Measurements from ENCODE around the gene SCARB1. TPM values are rescaled to one million over a fixed set of nuclear protein-coding genes. Genes with fewer than 3 reads are reported as not detected.

Gene SCARB1
- total RNA-seq, 1 experiment from 2014 or later: 27.3 TPM

DNA sequence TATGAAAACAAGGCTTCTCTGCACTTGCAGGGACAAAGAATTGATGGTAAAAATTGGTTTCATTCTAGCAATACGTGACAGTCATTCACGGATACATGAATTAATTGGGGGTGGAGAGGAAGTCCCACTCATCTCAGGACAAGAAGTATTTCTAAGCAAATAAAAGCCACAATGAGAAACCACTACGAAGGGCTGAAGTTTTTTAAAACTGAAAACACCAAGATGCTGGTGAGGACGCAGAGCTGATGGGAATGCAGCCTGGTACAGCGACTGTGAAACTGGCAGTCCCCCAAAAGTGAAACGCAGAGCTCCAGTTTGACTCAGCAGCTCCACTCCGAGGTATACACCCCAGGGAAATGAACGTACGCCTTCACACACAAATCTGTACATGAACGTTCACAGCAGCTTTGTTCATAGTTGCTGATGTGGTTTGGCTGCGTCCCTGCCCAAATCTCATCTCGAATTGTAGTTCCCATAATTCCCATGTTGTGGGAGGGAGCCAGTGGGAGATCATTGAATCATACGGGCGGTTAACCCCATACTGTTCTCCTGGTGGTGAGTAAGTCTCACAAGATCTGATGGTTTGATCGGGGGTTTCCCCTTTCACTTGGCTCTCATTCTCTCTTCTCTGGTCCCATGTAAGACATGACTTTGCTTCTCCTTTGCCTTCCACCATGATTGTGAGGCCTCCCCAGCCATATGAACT, 89.0 kb downstream of the SCARB1 start:
- DNase-seq (ENCODE audit: low spot score): peak; percentile 92

DNA sequence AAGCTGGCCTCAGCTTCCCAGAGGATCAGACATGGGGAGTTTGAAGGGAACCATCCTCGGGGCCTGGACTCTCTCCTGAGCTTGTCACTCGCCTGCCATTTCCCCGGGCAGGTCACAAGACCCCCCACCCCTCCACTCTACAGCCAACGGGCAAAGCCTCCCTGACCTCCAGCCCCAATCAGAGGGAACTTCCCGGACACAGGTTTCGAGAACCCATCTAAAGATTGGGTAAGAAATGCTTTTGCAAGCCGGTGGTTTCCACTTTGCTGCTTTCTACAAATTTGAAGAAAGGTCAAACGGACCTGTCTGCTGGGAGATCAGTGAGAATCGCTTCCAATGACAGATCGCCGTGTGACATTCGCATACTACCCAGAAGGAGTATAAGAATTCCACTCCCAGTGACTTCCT, 89.6 kb downstream of the SCARB1 start:
- DNase-seq (ENCODE audit: low spot score): no peak

DNA sequence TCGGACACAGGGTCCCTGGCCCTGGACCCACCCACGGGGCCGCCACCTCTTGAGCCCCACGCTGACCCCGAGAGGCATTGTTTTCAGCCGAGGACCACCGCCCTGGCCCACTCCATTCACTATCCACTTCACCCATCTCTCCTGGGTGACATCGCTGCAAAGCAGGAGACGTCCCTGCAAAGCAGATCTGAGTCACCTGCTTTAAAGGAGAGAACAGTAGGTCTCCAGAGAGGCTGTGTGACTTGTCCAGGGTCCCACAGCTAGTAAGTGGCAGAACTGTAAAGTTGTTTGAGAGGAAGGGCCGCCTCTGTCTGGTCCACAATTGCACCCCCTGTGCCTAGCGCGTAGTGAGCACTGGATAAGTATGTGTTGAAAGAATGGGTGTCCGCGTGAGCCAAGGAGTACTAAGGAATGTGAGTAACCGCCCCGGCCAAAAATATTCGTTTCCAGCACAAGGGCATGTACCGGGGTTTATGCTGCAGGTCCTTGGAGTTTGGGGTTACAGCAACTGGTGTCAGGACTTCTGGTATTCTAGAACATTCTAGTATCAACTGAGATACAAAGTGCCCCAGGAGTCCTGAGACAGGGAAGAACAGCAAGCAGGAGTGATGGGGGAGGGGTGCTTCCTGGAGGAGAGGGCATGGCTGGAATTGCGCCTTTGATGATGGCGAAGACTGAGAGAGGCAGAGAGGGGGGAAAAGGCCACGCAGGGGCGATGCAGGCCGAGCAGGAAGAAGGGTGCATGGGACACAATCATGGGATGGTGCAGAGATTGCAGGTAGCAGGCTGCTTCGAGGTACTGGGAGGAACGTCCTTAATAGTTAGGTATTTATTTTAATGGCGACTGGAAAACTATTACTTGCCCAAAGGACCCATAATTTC, 91.1 kb downstream of the SCARB1 start:
- no peak for DNase-seq (ENCODE audit: low spot score)

DNA sequence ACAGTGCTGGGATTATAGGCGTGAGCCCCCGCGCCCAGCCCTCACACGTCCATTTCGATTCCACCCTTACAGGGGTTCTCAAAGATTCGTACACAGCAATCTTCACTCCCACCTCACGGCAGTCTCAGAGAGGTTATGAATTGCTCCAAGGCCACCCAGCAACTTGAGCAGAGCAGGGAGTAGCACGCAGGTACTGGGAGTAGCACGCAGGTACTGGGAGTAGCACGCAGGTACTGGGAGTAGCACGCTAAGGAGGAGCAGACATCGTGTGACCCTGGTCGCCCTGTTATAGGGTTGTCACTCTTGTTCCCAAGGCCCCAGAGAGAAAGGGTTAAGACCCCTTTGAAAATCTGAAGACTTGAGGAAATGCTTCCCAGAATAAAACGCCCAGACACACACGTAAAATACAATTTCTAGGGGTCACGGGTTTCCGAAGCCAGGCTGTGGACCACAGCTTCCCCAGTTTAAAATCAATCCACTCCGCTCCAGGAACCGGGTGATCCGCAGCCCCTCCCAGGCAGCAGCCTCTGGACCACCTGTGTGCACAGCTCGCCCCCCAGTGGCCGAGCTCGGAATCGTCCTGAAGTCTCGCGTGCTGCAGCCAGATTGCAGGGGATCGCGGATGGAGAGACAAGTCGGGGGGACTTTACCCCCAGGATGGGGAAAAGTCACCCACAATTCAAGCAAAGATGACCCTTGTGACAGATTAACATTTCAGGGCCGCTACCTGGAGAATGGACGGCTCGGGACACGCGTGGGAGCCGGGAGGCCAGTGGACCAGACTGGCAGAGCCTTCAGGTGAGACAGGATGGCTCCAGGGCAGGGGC, 92.0 kb downstream of the SCARB1 start:
- no peak for DNase-seq (ENCODE audit: low spot score)

DNA sequence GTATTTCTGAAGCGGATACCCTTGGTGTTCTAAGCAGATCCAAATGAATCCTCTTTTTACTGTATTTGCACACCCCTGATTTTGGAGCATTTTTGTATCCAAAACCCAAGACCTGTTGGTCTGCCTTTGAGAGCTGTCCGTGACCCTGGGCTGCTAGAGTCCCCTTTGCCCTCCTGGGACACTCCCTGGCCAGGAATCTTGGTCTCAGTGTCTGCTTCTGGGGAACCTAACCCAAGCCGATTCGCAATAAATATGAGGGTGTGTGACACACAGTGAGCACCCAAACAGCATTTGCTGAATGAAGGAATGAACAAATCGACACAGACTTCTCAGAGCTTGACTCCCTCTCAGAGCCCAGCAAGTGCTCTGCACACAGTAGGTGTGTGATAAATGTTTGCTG, 92.9 kb downstream of the SCARB1 start:
- no peak for DNase-seq (ENCODE audit: low spot score)

DNA sequence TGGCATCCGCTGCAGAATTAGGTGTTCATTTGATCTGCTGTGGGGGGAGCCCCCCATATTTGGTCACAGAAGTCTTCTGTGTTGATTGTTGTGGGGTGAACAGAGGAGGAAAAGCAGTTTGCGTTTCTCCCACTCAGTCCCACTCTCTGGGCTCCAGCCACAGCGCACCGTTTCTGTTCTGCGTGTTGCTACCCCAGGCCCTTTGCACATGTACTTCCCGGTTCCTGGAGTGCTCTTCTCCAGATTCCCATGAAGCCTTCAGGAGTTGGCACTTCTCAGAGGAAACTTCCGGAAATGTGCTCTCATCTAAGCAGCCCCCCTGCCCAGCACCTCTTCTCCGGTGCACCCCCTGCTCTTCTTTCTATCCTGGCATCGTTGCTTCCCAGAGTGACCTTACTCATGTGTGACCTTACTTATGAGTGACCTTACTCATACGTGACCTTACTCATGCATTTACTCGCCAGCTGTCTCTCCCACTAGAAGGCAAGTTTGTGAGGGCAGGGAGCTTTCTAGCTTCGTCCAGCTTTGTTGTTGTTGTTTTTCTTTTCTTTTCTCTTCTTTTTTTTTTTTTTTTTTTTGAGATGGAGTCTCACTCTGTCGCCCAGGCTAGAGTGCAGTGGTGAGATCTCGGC, 93.7 kb downstream of the SCARB1 start:
- no peak for DNase-seq (ENCODE audit: low spot score)

DNA sequence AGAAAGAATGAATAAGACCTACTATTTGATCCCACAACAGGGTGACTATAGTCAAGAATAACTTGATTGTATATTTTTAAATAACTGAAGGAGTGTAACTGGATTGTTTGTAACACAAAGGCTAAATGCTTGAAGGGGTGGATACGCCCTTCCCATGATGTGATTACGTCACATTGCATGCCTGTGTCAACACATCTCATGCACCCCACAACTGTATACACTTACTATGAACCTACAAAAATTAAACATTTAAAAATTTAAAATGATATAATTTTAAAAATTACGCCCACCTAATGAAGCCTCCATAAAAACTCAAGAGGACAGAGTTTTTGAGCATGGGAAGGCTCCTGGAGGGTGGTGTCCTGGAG, 94.5 kb downstream of the SCARB1 start:
- DNase-seq (ENCODE audit: low spot score): no peak

DNA sequence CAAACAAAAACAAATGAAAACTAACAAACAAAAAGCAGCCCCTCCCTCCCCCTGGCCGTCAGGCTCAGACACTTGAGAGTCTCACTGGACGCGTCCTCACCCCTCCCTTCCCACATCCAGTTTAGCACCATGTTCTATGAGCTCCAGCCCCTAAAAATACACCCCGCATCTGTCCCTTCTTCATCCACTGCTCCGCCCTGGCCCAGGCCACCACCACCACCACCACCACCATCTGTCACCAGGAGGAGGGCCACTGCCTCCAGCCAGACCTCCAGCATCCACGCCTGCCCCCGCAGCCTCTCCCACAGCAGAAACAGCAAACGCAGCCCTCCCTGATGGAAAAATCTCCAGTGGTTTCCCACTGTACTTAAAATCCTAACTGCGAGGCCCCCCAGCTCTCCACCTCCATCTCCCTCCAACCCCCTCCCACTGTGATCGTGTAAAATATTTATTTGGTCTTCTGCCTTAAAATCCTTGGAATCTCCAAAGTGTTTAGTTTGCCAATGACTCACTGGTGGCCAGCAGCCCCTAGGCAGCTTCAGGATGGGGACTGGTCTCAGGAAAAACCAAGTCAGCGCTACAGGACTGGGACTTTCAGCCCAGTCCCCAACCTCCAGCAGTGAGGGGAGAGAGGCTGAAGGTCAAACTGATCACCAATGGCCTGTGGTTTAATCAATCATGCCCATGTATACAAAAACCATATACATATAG, 95.1 kb downstream of the SCARB1 start:
- DNase-seq (ENCODE audit: low spot score): no peak

DNA sequence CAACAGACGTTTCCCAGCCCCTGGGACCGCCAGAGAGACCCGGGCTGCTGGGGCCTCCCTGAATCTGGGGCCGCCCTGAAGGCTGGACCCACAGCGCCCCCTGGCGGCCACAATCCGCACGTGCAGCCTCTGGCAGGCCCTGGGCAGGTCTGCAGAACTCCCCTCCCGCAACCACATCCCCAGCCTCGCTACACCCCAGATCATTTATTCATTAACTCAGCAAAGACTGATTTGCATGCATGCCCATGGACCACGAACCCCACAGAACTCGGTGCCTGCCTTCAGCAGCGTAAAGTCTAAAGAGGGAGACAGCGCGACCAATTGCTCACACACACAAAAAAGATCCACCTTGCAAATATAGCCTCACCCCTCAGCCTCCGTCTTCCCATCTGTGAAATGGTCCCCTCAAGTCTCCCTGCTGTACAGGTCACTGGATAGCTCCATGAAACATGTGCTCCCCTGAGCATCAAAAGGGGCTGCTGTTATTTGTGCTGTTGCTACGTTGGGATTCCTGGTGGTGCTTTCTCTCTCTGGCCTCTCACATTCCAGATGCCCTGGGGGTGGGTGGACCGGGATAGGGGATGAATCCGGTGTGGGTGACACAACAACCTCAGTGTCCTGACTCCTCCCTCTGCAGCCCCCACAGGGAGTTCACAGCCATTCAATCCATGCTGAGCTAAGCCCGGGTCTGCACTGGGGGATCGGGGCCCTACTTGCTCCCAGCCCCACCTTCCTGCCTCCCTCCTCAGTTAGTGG, 96.4 kb downstream of the SCARB1 start:
- peak; percentile 46 for DNase-seq (ENCODE audit: low spot score)

DNA sequence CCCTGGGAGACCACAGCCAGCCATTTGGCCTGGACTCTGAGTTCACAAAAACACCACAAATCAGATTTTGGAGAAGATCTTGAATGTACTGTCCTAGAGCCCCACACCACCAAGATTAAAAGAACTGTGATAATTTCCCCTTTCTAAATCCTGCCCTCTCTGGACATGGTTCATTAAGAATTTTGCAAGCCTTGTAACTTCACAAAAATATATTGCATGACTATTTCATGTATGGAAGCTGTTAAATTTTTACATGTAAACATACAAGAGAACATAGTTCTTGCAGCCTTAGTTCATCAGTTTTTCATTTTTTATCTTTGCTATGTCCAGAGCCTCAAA, 97.0 kb downstream of the SCARB1 start:
- no peak for DNase-seq (ENCODE audit: low spot score)

DNA sequence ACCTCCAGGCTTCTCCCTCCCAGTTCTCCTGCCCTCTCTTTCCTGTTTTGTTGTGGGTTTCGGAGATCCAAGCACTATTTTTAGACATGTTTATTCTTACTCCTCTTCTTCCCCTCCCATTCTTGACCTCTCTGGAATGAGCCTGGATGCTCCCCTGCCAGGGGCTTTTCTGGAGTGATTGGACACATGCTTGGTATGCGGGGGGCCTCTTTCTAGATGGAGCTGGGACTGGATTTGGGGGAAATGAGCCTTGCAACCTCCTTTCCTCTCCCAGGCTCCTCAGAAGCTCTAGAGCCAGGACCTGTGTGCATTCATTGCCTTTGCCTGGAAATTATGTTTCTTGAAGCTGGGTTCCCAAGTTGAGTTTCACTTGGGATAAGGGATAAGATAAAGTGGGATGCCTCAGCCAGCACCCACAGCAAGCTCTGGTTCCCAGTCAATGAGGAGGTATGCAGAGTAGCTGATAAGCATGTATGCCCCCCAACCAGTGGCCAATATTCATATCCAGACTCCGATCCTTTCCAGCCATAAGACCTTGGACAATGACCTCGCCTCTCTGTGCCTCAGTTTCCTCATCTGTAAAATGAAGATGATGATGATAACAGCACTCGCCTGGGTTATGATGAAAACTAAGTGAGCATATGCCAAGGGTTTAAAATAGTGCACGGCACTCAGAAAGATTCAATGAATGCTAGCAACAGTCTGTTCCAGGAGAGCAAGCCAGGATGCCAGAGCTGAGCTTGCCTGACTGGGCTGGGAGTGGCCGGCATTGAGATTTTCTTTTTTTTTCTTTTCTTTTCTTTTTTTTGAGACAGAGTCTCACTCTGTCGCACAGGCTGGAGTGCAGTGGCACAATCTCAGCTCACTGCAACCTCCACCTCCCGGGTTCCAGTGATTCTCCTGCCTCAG, 97.8 kb downstream of the SCARB1 start:
- DNase-seq (ENCODE audit: low spot score): no peak

DNA sequence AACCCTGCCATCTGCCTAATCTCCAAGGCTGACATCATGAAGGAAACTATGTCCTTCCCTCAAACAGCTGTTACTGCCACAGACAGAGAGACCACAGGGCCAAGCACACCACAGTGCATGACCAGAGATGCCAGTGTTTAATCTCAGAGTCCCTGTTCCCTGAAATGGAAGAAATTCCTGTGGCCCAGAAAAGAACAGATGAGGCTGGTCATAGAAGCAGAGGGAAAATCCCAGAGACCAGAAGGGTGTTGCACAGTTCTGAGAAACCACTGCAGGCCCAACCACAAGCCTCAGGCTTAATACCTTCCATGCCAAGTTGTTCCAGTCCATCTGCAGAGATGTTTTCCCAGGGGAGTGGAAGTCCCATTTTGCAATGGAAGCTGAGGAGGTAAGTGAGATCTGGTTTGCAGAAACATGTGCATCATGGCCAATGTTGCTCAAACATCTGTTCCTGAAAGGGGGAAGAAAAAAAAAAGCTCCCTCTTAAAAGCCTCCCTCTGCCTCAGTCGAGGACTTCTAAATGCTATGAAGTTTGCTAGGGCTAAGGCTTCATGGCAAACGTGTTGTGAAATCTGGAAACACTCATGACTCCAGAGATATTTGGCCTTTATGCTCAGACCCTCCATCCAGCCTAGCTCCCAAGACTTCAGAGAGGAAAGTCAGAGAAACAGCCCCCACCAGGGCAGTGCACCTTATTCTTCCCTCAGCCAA, 98.6 kb downstream of the SCARB1 start:
- DNase-seq (ENCODE audit: low spot score): peak; percentile 35

DNA sequence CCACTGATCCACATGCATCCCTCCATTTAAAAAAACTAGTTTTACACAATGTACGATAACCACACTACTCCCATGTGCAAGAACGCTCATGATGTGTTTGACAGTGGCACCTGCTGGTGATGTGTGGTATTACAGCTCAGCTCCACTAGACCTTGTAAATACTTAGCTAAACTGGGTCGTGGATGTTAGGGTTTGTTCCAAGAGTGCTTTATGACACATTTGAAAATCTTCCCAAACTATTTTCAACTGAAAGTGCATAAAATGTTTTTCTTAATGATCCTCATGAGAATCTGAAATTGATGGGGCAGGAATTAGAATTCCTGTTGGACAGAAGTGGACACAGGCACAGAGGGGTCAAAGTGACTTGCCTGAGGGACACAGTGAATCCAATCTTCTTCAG, 99.2 kb downstream of the SCARB1 start:
- DNase-seq (ENCODE audit: low spot score): peak; percentile 43

DNA sequence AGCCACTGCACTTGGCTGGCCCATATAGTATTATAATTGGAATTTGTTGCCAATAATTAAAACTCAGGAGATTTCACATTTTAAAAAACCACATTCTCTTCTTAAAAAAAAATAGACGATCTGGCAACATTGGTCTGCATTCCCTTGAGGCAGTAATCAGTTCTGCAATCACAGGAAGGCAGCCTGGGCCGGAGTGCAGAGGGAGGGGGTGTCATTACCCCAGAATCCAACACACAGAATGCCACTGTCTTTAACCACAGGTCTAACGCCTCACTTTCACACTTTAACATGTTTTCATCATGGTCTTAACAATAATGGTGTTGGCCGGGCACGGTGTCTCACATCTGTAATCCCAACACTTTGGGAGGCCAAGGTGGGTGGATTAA, 100.1 kb downstream of the SCARB1 start:
- no peak for DNase-seq (ENCODE audit: low spot score)

DNA sequence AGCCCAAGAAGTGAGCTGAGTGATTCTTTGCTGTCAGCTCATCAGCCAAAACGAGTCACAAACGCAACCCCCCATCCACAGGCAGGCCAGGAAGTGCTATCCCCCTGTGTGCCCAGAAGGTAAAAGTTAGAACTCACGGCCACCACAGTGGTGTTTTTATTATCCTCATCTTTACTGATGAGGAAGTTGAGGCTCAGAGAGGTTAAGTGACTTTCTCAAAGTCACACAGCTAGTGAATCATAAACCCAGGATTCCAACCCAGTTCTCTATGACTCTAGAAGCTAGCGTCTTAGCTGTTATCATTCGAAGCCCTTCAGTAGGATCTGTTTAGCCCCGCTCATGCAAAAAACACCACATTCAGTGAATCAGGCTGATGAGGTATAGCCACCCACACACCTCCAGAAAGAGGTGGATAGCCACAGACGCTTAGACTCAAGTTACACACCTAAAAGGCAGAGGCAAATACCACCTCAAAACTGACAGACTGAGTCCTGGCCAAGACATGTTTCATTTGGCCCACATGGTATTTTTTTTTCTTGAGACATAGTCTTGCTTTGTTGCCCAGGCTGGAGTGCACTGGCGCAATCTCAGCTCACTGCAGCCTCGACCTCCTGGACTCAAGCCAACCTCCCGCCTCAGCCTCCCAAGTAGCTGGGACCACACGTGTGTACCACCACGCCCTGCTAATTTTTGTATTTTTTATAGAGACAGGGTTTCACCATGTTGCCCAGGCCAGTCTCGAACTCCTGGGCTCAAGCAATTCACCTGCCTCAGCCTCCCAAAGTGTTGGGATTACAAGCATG, 100.7 kb downstream of the SCARB1 start:
- no peak for DNase-seq (ENCODE audit: low spot score)

DNA sequence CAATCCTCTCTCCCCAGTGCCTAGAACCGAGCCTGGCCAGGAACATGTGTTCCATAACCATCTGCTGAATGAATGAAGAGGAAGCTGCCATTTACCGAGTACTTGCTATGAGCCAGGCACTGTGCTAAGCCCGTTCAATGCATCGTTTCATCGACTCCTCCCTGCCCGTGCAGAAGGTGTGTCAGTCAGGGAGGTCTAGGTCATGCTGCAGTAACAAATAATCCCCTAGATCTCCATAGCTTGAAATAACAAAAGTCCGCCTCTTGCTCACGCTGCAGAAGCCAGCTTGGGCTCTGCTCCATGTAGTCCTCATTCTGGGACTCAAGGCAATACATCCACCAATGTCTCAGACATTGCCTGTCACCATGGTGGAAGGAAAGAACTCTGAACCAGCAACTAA, 101.3 kb downstream of the SCARB1 start:
- no peak for DNase-seq (ENCODE audit: low spot score)

DNA sequence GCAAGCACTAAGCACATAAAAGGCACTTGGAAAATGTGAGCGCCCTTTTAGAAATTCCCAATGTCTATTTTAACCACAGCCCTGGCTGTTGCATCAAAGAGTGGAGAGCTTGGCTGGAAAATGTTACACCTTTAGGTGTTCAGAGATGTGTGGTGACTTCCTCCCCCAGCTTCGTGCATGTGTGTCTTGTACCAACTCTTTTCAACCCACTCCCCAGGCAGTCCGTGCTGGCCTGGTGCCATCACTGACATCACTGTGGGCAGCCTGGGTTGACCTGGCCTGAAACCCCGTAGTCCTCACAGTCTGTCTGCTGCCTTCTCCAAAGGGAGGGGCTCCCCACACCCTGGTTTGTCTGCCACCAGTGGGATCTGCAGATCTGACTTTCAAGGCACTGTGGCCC, 101.8 kb downstream of the SCARB1 start:
- DNase-seq (ENCODE audit: low spot score): no peak

DNA sequence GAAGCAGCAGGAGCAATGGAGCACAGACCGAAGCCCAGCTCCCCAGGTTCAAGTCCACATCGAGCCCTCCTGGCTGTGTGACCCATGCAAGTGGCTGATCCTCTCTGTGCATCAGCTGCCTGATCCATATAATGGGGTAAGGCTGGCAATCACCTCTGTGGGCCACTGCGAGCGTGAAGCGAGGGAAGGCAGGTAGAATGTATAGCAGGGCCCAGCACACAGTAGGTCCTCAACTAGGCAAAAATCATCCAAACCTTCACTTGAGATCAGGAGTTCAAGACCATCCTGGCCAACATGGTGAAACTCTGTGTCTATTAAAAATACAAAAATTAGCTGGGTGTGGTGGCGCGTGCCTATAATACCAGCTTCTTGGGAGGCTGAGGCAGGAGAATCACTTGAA, 102.6 kb downstream of the SCARB1 start:
- no peak for DNase-seq (ENCODE audit: low spot score)
